Mesodermal cell (in vitro differentiated cells): ENCODE results near the gene NAV2.

ENCODE experiments used
- H3K27ac ChIP-seq: 2 replicates; pipeline ENCODE4 v1.7.0; 2013; ENCODE audit warnings: mild to moderate bottlenecking, low read depth, low read length, moderate library complexity; ENCODE audit not compliant: severe bottlenecking
- H3K36me3 ChIP-seq: 2 replicates; pipeline ENCODE4 v1.7.1; 2013; ENCODE audit warnings: mild to moderate bottlenecking, low read length, moderate library complexity; ENCODE audit not compliant: control insufficient read depth, insufficient read depth
- H3K4me1 ChIP-seq: one replicate; pipeline ENCODE4 v1.7.1; 2013; ENCODE audit warnings: mild to moderate bottlenecking, low read length; ENCODE audit not compliant: insufficient read depth, control insufficient read depth, poor library complexity, severe bottlenecking
- H3K4me3 ChIP-seq: 2 replicates; pipeline ENCODE4 v1.7.0; 2013; ENCODE audit warnings: low read length, control low read depth, mild to moderate bottlenecking; ENCODE audit not compliant: insufficient read depth, poor library complexity, severe bottlenecking; ENCODE audit errors: extremely low read depth
- H3K9me3 ChIP-seq: 2 replicates; pipeline ENCODE4 v1.7.1; 2013; ENCODE audit warnings: mild to moderate bottlenecking, low read length, moderate library complexity; ENCODE audit not compliant: control insufficient read depth
- WGBS, 2 experiments: methylation state at CpG; one replicate each; pipeline ENCODE4 v1.1.5; 2013; ENCODE audit warnings: missing lambda C conversion rate in 2 of 2; ENCODE audit not compliant: insufficient coverage in 2 of 2; 5-methylcytosine and 5-hydroxymethylcytosine counted together

NAV2 gene

DNA sequence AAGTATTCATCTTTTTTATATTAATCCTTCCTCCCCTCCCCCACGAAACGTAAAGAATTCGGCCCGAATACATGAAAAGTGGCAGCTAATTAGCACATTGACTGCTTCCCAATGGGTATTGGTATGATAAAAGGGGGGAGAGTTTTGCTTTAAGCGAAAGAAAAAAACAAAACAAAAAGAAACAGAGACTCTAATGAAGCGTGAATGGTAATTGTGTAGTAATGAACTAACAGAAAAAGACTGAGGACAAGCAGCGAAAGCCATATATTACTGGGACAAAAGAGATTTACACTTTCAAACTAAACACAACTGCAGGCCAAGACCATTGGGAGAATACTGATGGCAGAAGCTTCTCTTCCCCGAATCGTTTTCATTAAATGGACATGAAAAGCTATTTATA, 445.1 kb downstream of the NAV2 start:
- WGBS, 2 experiments = 0% methylated on average over 1 of the region's 9 CpGs; no CpG with 5 or more reads in 1 of the 2 experiments
- Histone ChIP-seq H3K9me3 (no peaks in the 10 kb centered on the region), H3K27ac (no peak overlapping the region), H3K4me3 (no peak overlapping the region), H3K36me3 (no peaks in the 10 kb centered on the region), H3K4me1 (peaks cover 19% of the 10 kb centered on the region)

DNA sequence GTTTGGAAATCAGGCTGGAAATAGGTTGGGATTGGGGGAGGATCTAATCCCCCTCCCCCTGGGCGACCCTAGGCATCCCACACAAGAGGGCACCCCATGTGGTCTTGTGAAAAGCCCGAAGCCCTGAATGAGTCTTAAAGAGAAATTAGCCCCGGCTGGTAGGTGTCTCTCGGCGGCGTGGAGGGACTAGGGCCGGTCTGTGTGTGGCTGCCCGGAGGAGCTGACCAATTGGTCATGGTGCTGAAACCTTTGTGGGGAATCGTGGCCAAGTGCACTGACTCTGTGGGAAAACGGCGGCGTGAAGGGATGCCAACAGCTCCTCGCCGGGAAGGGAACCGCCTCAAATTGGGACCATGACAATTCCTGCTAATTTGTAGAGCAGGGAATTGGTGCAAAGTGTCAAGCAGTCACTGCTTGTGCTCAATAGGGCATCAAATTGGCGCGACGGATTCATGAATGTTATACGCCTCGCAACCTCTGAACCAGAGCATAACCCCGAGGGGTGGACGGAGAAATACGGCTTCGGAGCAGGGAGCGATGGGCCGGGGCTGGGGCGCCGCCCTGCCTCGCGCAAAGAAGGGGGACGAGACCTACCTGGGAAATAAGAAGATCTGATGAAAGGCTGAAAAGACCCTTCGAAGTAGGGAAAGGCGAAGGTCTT, 446.1 kb downstream of the NAV2 start:
- Histone ChIP-seq H3K4me1 (peaks cover 21% of the 10 kb centered on the region), H3K4me3 (no peak overlapping the region), H3K9me3 (no peaks in the 10 kb centered on the region), H3K36me3 (no peaks in the 10 kb centered on the region), H3K27ac (no peak overlapping the region)
- WGBS, 2 experiments = 3% methylated on average over 27 to 31 of the region's 33 CpGs

DNA sequence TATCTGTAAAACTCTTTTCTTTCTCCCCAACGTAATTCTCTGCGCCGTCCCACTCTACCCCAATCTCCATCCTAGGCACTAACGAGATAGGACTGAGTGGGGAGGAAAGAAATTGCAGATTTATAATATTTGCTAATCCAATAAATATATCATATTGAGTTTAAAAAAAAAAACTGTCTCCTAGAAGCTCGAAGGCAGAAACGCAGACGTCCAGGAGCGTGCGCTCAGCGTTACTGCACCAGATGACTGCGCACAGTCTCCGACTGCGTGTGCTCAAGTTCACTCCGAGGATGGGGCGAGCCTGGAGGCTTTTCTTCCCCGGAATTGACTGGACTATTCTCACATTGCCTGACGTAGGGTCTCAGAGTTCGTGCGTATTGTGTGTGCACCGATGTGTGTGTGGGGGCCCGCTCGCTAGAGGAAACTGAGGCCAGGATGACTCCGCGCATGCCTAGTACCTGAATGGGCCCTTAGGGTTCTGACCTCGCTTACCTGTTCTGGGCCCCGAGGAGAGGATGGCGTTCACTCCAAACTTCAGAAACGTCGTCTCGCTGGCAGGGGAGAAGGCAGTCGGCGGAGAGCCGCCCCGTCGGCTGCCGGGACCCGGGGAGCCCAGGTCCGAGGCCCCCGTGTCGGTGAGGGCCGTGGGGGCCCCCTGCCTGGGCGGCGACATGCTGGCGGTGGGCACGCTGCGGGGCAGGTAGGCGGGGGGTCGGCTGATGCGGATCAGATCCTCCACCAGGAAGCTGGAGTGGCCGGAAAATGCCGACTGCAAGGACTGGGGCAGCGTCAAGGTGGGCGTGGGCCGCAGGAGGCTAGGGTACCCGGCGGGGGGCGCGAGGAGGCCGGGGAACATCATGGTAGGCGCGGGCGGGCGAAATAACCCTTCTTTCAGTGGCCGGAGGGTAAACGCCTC, 447.1 kb downstream of the NAV2 start:
- Histone ChIP-seq H3K27ac (no peak overlapping the region), H3K36me3 (no peaks in the 10 kb centered on the region), H3K4me1 (peaks cover 21% of the 10 kb centered on the region), H3K9me3 (no peaks in the 10 kb centered on the region), H3K4me3 (no peak overlapping the region)
- WGBS, 2 experiments = 3 to 4% methylated on average over 42 to 48 of the region's 65 CpGs

DNA sequence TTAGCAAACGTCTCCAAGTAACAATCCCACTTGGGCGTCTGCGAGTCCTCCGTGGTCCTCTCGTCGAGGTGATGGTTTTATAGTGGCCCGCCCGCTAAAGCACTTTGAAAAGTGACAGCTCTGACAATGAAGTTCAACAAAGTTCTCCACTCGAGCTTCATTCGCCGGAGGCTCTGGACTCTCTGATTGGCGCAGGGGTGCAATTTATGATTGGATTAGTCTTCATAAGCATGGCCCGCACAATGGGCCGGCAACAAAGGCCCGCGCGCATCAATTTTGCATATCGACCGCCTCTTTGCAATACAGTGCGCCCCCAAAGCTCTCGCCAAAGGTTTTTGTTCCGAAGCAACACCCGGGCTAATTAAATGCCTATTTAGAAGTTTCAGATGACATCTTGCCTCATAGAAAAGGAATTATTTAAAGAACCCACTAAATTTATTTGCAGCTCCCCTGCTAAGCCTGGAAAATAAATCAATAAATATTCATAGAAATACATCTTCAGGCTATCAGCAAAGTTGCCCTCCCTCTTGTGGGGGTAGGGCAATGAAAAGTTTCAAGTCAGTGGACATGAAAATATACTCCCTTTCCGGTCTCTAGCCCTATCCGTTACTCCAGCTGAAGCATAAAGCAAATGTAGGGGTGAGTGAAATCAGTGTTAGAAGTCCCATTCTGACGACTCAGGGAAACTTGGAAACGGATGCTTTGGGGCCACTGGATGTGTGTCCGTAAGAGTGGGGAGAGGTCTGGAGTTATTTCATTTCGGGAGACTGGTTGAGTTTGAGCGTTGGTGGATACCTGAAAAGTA, 448.0 kb downstream of the NAV2 start, which contains the start of gene DBX1:
TSS of gene DBX1 (minus strand) at position 51 of the 805 bp plus-strand sequence. CDS start 151 bp downstream, outside the sequence.
- Histone ChIP-seq H3K36me3 (no peaks in the 10 kb centered on the region), H3K4me3 (no peak within 1 kb of the TSS), H3K9me3 (no peaks in the 10 kb centered on the region), H3K27ac (no peak within 1 kb of the TSS), H3K4me1 (peaks cover 21% of the 10 kb centered on the region)
- 1 to 3% methylated on average over 17 to 25 of the region's 30 CpGs for WGBS, 2 experiments

DNA sequence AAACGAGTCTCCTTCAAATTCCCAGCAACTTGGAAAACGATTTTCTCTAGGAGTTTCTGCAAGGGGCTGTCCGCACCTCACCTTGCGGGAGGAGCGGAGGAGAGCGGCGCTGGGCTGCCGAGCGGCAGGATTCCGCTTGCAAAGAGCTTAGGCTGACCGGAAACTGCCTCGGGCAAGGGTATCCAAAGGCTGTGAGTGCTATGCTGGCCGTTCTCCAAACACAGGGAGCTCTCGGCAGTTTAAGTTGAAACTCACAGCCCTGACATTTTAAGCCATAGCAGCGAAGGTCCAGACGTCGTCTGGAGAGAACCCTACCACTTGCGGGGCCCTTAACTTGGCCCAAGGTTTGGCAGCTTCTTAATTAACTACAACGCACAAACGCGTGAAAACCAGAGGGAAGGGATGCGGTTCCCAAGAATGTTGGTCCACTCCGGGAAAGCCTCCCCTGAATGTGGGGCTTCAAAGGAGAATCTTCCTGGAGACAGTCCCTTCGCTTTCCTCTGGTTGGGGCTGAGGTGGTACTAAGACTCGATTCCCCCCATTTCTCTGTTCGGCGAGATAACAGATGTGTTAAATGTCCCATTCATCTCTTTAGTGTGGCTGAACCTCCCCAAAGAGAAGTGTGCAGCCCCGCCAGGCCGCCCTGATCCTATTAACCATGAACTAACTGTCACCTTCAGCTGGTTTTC, 448.7 kb downstream of the NAV2 start:
- Histone ChIP-seq H3K4me1 (peaks cover 18% of the 10 kb centered on the region), H3K36me3 (no peaks in the 10 kb centered on the region), H3K4me3 (no peak overlapping the region), H3K9me3 (no peaks in the 10 kb centered on the region), H3K27ac (no peak overlapping the region)
- 1% methylated on average over 21 to 28 of the region's 29 CpGs for WGBS, 2 experiments

DNA sequence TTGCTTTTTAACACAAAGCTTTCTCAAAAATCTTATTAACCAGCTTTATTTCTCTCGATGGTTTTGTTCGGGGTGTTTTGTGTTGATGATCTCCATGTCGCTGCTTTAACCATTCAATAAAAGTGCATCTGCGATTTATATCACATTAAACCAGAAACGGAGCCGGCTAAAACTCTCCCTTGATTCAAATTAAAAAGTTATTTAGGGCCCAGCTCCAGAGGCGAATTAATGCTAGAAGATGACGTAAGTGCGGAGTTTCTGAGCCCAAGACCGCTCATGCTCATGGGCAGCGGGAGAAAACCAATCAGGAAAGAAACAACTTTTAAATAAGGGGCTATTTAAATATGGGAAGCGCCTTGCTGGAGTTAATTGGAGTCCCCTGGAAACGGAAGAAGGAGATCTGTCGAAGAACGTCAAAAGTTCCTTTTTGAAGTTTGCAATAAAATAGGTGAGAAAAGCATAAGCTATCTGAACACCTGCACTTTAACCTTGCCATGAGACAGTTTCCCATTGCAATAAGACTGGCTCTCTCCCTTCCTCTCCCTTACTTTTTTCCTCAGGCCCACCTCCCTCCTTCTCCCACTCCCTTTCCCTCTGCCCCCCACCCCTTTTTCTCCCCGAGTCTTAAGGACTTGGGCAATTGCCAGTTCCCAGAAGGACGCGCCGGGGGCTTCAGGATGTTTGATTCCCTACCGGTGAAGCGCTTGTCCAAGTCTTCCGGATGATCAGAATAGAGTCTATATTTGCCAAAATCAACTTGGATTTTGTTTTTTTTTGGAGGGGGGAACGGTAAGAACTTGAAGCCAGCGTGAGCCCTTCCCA, 449.5 kb downstream of the NAV2 start:
- 0% methylated on average over 13 to 14 of the region's 24 CpGs for WGBS, 2 experiments
- Histone ChIP-seq H3K9me3 (no peaks in the 10 kb centered on the region), H3K4me1 (peaks cover 17% of the 10 kb centered on the region), H3K27ac (no peak overlapping the region), H3K36me3 (no peaks in the 10 kb centered on the region), H3K4me3 (peak overlapping the region; percentile 31)

DNA sequence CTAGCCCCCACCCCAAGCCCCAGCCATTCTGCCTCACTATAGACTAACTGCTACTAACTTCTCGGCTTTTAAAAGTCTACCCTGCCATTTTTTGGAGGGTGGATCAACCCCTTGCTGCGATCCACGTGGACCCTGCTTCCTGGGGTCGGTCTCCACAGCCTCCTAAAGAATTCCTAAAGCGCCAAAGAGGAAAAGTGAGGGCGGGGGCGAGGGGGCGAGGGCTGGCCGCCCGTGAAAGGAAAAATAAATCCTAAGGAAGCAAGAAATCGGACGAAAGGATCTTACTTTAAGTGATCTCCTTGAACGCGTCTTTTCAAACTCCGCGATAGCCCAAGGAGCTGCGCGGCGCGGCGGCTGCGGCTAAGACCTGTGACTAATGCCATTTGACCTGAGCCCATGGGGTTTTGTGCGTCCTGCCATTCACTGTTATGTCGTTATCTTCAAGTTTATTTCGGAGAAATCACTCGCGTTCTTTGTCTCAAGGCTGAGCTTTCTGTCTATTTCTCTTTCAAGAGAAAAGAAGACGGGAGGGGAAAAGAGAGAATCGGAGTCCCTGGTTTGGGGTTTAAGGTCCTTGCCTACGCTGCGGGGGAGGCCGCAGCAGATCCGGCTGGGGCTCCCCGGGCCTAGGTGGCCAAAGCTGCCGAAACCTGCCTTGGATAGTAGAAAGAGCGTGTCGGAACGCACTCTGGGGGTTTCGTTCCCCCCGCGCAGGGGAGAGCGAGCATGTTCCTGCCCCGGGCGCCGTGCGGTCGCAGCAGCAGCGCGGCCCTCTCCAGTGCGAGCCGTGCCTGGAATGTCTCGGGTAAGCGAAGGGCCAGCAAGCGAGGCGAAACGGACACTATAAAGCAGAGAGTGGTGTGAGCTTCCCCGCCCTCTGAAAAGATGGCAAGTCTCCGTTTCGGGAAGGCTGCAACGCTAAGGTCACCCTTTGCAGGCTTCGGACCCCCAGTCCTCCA, 450.5 kb downstream of the NAV2 start:
- H3K27ac ChIP-seq = no peak overlapping the region
- H3K9me3 ChIP-seq = no peaks in the 10 kb centered on the region
- no peaks in the 10 kb centered on the region for H3K36me3 ChIP-seq
- H3K4me3 ChIP-seq = peak overlapping the region; percentile 31
- H3K4me1 ChIP-seq = peaks cover 17% of the 10 kb centered on the region
- WGBS, 2 experiments = 1% methylated on average over 51 to 53 of the region's 61 CpGs

DNA sequence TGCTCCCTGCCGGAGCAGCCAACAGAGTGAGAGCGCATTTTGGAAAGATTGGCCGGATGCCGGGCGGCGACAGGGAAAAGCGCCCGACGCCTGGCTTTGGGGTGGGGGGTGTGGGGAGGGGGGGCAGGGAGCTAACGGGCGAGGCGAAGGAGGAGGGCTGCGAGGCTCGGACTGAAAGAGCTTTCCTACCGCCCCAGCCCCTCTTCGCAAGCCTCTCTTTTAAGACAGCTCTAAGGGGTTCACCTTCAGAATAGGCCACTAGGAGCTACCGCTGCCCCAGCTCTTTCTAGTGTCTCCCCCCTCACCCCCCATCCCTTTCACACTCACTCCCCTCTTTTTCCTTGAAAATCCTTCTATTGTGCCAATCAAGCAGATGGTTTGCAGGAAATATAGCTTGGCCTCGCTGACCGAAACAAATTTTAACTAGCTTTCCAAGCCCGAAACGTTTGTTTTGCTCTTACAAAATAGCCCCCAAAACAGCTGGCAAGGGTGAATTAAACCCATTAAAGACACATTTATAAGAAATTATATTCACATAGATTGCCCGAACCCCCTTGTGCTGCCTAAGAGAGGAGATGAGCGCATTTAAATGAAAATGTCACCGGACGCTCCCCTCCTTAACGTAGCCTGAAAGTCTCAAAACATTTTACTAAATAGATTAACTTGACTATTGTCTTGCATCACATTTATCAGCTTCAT, 451.3 kb downstream of the NAV2 start:
- Histone ChIP-seq H3K36me3 (no peaks in the 10 kb centered on the region), H3K4me1 (peaks cover 17% of the 10 kb centered on the region), H3K4me3 (peak overlapping the region; percentile 31), H3K27ac (no peak overlapping the region), H3K9me3 (no peaks in the 10 kb centered on the region)
- WGBS, 2 experiments = 2 to 4% methylated on average over 11 to 12 of the region's 26 CpGs
